GM18858 (cell line): Measurements from ENCODE around the gene PSMB7.

Source experiments
- ATAC-seq: cut with Tn5 transposase; IDR thresholded peaks from one replicate; pipeline ENCODE4 v1.9.1; 2021; ENCODE audit not compliant: unreplicated experiment

The PSMB7 gene

GRCh38 chr9:124346347-124347163 lies 68.7 kb downstream of the PSMB7 start:
- no peak for ATAC-seq

DNA sequence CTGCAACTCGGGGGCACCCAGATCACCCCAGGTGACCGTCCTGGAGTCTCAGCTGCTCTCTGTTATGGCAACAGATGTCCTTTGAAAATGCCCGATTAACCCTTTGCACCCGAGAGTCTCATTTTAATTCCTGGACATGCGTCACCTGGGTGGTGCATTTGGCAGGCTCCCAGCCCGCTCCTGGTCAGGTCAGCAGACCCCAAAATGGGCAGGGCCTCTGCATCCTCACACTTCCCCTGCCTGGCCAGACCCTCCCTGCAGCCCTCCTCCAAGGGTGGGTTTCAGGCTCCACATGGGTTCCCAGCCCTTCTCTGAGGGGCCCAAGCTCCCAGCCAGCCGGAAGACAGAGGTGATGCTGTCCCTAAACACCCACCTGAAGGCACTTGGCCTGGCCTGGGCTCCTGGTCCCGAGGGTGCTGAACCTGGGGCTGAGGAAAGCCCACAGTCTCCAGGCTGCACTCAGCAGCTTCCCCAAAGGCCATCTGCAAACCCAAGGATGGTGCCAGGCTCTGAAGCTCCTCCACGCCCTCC lies 69.4 kb downstream of the PSMB7 start:
- ATAC-seq, result no peak

DNA sequence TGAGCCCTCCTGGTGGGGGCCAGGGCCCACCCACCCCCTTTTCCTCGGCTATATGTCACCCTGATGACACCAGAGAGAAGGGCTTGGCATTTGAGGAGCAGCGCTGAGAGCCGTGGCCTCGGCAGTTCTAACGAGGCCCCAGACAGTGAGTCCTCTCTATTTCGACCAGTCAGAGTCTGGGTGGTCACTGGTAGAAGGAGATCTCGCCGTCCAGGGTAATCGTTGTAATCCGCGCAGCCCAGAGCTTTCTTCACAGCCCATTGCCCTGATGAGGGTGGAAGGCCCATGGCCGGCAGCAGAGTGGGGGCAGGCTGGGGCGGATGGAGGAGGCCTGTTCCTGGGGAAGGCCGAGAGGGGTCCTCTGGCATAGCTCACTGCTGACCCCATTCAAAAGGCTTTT lies 70.2 kb downstream of the PSMB7 start:
- ATAC-seq, result no peak

GRCh38 chr9:124344291-124345050 lies 70.8 kb downstream of the PSMB7 start:
- no peak for ATAC-seq

- no peak for ATAC-seq
Observed at GRCh38 chr9:124343533-124344290, 71.5 kb downstream of the PSMB7 start.

DNA sequence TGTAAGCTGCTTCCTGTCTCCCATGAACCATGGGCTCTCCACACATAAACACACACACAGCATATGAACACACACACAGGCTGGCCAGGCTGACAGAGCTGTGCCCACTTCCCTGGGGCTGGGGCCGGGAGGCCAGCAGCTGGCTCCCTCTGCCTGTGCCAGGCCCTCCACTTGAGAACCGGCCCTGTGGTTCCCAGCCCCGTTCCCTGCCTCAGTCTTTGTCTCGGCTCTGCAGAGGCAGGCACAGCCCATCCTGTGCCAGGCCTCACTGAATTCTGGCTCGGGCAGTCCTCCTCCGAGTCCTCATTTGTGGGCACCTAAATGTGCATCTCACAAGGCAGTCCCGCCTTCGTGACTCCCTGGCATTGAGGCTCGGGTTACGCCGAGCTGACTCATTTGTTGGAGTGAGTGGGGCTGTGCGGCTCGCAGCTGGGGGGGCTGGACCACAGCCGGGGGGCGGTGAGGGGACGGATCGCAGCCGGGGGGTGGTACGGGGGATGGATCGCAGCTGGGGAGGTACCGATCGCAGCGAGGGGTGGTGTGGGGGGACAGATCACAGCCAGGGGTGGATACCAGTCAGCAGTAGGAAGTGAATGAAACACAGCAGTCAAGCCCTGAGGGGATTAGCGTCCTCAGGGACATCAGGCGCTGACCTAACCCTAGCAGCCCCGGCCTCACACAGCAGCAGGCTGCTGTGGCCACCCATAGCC lies 72.3 kb downstream of the PSMB7 start:
- no peak for ATAC-seq

DNA sequence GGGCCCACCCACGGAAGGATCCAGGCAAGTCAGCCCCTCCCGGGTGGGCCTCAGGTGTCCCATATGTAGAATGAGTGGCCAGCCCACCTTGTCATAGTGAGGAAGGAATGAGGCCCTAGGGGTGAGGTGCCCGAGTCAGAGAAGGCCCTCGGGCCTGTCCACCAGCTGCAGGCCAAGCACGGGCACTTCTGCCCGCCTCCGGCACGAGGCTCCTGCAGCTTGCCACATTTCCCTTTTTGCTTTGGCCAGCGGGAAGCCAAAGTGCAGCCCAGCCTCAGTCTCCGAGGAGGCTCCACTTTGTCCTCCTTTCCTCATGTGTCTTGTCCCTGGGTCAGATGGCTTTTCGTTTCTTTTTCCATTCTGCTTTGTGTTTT lies 72.9 kb downstream of the PSMB7 start:
- no peak for ATAC-seq

- ATAC-seq, result no peak
Observed at GRCh38 chr9:124341455-124342170, 73.6 kb downstream of the PSMB7 start.

DNA sequence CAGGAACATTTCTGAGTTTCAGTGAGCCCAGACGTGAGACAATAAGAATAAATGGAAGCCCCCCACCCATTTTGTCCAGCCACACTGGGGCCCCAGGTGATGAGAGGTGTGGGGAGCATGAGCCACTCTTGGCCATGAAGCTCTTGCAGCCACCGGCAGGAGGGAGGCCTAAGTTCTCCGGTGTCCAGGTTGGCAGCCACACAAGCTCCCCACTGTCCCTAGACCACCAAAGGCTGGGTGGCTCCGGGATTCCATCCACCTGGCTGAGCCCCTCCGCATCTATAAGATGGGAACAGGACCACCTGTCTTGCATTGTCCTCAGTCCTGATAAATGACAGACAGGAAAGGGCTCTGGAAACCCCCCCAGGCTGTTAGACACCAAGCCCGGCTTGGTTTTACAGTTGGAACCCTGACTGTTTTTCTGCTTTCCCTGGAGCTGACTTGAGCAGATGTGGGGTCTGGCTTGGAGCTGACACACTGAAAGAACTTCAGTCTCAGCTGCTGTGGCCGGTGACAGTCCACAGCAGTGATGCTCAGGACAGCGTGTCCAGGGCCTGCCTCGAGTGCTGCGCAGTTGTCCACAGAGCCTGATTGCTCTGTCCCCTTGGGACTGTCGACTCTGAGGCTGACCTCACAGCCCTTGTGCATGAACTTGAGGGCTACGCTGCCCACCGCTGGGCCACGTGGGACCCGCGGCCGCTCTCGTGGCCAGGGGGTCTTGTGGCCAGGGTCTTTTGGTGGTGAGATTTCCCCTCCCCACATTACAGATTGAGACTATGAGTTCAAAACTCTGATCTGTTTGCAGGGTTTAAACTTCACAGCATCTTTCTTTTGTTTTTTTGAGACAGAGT lies 74.8 kb downstream of the PSMB7 start:
- ATAC-seq, result no peak

DNA sequence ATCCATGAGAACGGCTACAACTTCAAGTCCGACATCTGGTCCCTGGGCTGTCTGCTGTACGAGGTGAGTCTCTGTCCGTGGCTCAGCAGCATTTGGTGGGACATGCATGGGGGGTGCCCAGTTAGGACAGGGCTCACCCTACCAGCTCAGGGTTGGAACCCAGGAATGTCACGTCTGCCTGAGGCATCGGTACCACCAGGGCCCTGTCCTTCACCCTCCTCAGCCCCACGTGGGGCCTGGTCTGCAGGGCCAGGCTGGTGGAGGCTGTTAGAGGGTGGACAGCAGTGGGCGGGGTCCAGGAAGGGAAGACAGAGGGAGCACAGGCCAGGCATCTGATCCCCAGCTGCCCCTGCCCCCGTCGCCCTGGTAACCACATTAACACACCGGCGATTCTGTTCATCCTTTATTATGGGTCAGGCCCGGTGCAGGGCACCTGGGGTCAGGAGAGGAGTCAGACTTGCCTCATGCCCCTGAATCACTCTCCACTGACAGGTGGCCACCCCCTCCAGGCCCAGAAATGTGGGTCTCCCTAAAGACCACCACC lies 75.6 kb downstream of the PSMB7 start:
- ATAC-seq, result no peak

DNA sequence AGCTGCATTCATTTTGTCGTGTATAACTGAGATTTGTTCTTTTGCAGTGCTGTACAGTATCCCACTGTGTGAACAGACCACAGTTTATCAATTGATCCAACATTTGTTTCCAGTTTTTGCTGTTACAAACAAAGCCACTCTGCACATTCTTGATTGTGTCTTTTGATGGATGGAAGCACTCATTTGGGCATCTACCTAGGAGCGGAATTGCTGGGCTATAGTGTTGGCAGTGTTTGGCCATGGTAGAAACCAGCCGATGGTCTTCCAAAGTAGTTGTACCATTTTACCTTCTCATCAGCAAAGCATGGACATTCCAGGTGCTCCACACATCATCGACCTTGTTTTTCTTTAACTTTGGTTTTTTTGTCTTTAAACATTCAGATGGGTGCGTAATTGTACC lies 77.7 kb downstream of the PSMB7 start:
- no peak for ATAC-seq

GRCh38 chr9:124335320-124335707 lies 79.9 kb downstream of the PSMB7 start:
- no peak for ATAC-seq

GRCh38 chr9:124334568-124335319 lies 80.5 kb downstream of the PSMB7 start:
- ATAC-seq, result no peak

GRCh38 chr9:124333203-124333579 lies 82.1 kb downstream of the PSMB7 start:
- no peak for ATAC-seq

DNA sequence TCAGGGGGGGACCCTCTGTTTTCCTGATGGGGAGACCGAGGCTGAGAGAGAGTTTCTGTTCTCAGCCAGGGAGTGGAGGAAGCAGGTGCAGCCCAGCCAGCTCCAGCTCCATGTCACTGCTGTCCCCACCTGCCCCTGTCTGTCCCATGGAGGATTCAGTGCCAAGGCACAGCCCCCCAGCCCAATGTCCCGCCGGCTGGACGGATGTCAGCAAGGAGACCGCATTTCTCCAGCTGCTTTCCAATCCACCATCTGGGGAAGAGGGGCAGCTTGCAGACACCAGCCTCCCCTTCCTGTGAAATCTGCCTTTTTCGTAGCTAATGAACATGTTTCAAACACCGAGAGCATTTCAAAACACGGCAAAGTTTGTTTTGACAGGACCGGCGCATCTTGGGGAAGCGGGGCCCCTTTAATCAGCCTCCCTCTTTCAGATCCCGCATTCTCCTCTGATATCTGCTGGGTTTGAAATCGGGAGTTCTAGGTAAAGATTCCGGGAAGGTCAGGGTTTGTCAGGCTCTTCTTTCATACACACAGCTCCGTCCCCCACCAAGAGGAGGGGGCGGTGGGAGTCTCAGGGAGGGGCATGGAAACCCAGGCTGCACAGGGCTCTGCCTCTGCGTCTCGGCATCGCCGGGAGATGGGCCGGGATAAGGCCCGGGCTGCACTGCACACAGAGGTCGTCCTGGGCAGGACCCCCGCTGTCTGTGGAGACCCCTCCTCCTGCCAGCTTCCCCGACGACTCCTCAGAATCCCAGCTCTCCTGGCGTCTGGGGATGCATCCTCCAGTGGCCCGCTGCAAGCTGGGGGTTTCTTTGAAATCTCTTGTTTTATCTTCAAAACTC lies 82.7 kb downstream of the PSMB7 start:
- no peak for ATAC-seq

GRCh38 chr9:124331580-124331979 lies 83.7 kb downstream of the PSMB7 start:
- ATAC-seq, result no peak

GRCh38 chr9:124330011-124330697 lies 85.1 kb downstream of the PSMB7 start:
- no peak for ATAC-seq
